ENCODE measurements around the gene AHDC1.

- no peak for TF ChIP-seq CTCF (IDR thresholded peaks at IDR 0.05)
- TF ChIP-seq POLR2A (IDR thresholded peaks at IDR 0.05): no peak
These were observed 2.8 kb upstream of the AHDC1 start for GRCh38 chr1:27606708-27607238.
